Breast epithelium (tissue), 3 donors: Measurements from ENCODE around the gene TMPRSS15.

Experiments
- CTCF ChIP-seq, 3 donors: fragments of 450-650 bp; IDR thresholded peaks; one replicate each; pipeline ENCODE4 v1.5.1; 2016 to 2017; ENCODE audit warnings: antibody characterized with exemption in 3 of 3, mild to moderate bottlenecking in 3 of 3, moderate library complexity in 3 of 3
- POLR2A ChIP-seq: fragments of 450-650 bp; IDR thresholded peaks from one replicate; pipeline ENCODE4 v1.6.1; 2016; ENCODE audit warnings: antibody characterized with exemption, mild to moderate bottlenecking, moderate library complexity
- POLR2AphosphoS5 ChIP-seq, 3 donors: sonication (generic); formaldehyde crosslinking; IDR thresholded peaks; one replicate each; pipeline ENCODE4 v1.6.1; 2017; ENCODE audit warnings: antibody characterized with exemption in 3 of 3

GRCh38 chr21:18244671-18245463, 158.7 kb downstream of the TMPRSS15 start, which contains the start of gene CHODL:
- no peak for TF ChIP-seq POLR2A
- no peak for TF ChIP-seq CTCF (IDR thresholded peaks at IDR 0.05)
- no peak for TF ChIP-seq POLR2AphosphoS5 (IDR thresholded peaks at IDR 0.05)
